Parathyroid adenoma (tissue), 2 donors: ENCODE data around the gene CACNA1C.

Experiments
- H2AFZ ChIP-seq: fragments of 300-600 bp; sonication (generic); one replicate; pipeline ENCODE4 v1.7.0; 2017; ENCODE audit warnings: antibody characterized with exemption, mild to moderate bottlenecking
- H3K27ac ChIP-seq: fragments of 300-600 bp; sonication (generic); one replicate; pipeline ENCODE4 v1.7.0; 2017
- H3K27me3 ChIP-seq: fragments of 300-600 bp; sonication (generic); one replicate; pipeline ENCODE4 v1.7.0; 2017; ENCODE audit warnings: low read length; ENCODE audit not compliant: control insufficient read depth, insufficient read depth
- H3K36me3 ChIP-seq: fragments of 300-600 bp; sonication (generic); one replicate; pipeline ENCODE4 v1.7.0; 2017; ENCODE audit warnings: low read length; ENCODE audit not compliant: control insufficient read depth, insufficient read depth
- H3K4me1 ChIP-seq: fragments of 300-600 bp; sonication (generic); one replicate; pipeline ENCODE4 v1.7.0; 2017; ENCODE audit warnings: control low read depth
- H3K4me2 ChIP-seq: fragments of 300-600 bp; sonication (generic); one replicate; pipeline ENCODE4 v1.7.0; 2017; ENCODE audit warnings: low read length
- H3K4me3 ChIP-seq: fragments of 300-600 bp; sonication (generic); one replicate; pipeline ENCODE4 v1.7.0; 2017; ENCODE audit warnings: low read depth, low read length
- H3K79me2 ChIP-seq: fragments of 300-600 bp; sonication (generic); one replicate; pipeline ENCODE4 v1.7.0; 2017; ENCODE audit warnings: control low read depth
- H3K9ac ChIP-seq: fragments of 300-600 bp; sonication (generic); one replicate; pipeline ENCODE4 v1.7.0; 2017; ENCODE audit warnings: mild to moderate bottlenecking
- H3K9me3 ChIP-seq: fragments of 300-600 bp; sonication (generic); one replicate; pipeline ENCODE4 v1.7.0; 2017; ENCODE audit warnings: low read length; ENCODE audit not compliant: control insufficient read depth
- CTCF ChIP-seq: fragments of 300-600 bp; sonication (generic); IDR thresholded peaks from one replicate; pipeline ENCODE4 v1.7.0; 2017; ENCODE audit warnings: antibody characterized with exemption, mild to moderate bottlenecking
- donor health status: primary hyperparathyroidism.

CACNA1C gene

GRCh38 chr12:2679816-2680675 is 627.3 kb downstream of the CACNA1C start:
- Histone ChIP-seq H3K36me3 (no peaks in the 10 kb centered on the region), H3K27ac (no peak overlapping the region), H3K27me3 (no peaks in the 10 kb centered on the region), H3K9me3 (no peaks in the 10 kb centered on the region), H3K4me2 (no peak overlapping the region), H3K9ac (no peak overlapping the region), H3K4me3 (no peak overlapping the region), H3K4me1 (no peaks in the 10 kb centered on the region), H2AFZ (no peak overlapping the region), H3K79me2 (no peaks in the 10 kb centered on the region)
- TF ChIP-seq CTCF = no peak

DNA sequence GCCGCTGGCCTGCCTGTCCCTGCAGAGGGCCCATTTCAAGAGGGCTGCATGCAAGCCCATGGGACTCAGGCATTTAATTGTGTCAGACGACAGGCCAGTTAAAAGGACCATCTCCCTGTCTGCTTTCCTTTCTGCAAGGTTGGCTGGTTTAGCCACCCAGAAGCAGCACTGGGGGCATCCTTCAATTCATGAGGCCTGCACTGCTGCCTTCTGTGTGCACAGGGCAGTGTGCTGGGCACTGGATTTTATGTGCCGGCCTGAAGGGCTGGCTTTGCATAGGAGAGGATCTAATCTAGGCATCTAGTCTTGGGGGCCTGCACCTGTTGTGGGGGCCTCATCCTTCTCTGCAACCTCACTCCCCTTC is 627.9 kb downstream of the CACNA1C start:
- Histone ChIP-seq H3K4me1 (no peaks in the 10 kb centered on the region), H2AFZ (no peak overlapping the region), H3K4me3 (no peak overlapping the region), H3K27me3 (no peaks in the 10 kb centered on the region), H3K36me3 (no peaks in the 10 kb centered on the region), H3K9me3 (no peaks in the 10 kb centered on the region), H3K9ac (no peak overlapping the region), H3K79me2 (no peaks in the 10 kb centered on the region), H3K27ac (no peak overlapping the region), H3K4me2 (no peak overlapping the region)
- no peak for TF ChIP-seq CTCF

GRCh38 chr12:2681450-2682205 is 628.8 kb downstream of the CACNA1C start:
- H3K27ac ChIP-seq = no peak overlapping the region
- H3K4me2 ChIP-seq = no peak overlapping the region
- no peak overlapping the region for H3K9ac ChIP-seq
- H3K36me3 ChIP-seq = no peaks in the 10 kb centered on the region
- no peak for TF ChIP-seq CTCF
- no peak overlapping the region for H2AFZ ChIP-seq
- no peak overlapping the region for H3K4me3 ChIP-seq
- no peaks in the 10 kb centered on the region for H3K4me1 ChIP-seq
- H3K79me2 ChIP-seq = no peaks in the 10 kb centered on the region
- H3K27me3 ChIP-seq = no peaks in the 10 kb centered on the region
- H3K9me3 ChIP-seq = no peaks in the 10 kb centered on the region

DNA sequence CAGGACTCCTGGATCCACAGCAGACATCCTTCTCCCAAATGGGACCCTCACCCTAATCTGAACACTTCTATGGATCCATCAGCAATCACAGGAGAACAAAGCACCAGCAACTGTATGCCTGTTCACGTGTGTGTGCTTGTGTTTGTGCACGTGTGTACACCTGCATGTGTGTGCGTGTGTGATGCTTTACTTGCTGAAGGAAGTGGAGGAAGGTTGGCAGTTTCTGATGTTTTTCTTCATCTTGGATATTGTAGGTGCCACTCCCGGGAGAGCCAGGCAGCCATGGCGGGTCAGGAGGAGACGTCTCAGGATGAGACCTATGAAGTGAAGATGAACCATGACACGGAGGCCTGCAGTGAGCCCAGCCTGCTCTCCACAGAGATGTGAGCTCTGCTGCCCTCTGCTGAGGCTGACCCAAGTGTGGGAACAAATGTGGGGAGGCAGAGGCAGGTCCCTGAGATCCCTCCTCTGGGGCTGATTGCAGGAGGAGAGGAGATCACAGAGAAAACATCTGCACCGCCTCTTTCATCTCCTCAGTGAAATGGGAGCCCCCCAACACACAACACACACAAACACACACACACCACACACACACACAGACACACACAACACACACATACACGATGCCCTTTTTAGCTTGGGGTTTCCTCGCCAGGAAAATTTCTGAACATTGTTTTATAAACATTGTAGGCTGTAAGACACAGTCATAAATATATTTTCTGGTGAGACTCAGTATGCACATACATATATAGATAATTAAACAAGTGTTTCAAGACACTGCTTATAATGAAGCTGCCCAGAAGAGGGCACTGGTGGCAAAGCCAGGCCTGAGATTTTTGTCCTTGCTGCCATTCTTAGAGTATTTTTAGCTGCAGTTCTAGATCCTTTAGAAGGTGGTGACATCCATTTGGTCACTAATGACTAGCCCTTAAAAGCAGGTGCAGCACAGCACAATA is 629.8 kb downstream of the CACNA1C start:
- no peak overlapping the region for H3K9ac ChIP-seq
- no peak overlapping the region for H3K4me2 ChIP-seq
- H3K4me1 ChIP-seq = no peaks in the 10 kb centered on the region
- peak; percentile 59 for TF ChIP-seq CTCF
- H3K4me3 ChIP-seq = no peak overlapping the region
- H3K27me3 ChIP-seq = no peaks in the 10 kb centered on the region
- no peak overlapping the region for H3K27ac ChIP-seq
- H3K9me3 ChIP-seq = no peaks in the 10 kb centered on the region
- H3K36me3 ChIP-seq = no peaks in the 10 kb centered on the region
- no peak overlapping the region for H2AFZ ChIP-seq
- no peaks in the 10 kb centered on the region for H3K79me2 ChIP-seq
